SU-DHL-6 (cell line): ENCODE measurements around the gene UBE2Q2.

Experiments used
- H2AFZ ChIP-seq: fragments of 200-600 bp; sonication (generic); 2 replicates; pipeline ENCODE4 v1.6.1; 2014; ENCODE audit warnings: low read depth, mild to moderate bottlenecking, moderate library complexity, mixed read lengths, antibody characterized with exemption, low read length; ENCODE audit not compliant: severe bottlenecking
- H3F3A ChIP-seq: fragments of 200-600 bp; shearing (Covaris generic); 2 replicates; pipeline ENCODE4 v1.6.0; 2016; ENCODE audit warnings: antibody characterized with exemption, mild to moderate bottlenecking; ENCODE audit not compliant: insufficient read depth
- H3K27ac ChIP-seq: fragments of 200-600 bp; sonication (generic); 2 replicates; pipeline ENCODE4 v1.5.1; 2016; ENCODE audit warnings: low read depth, mild to moderate bottlenecking, low read length, moderate library complexity, mixed read lengths
- H3K27me3 ChIP-seq: fragments of 200-600 bp; sonication (generic), shearing (Covaris generic); 2 replicates; pipeline ENCODE4 v1.6.0; 2014; ENCODE audit warnings: mild to moderate bottlenecking, low read length
- H3K36me3 ChIP-seq: fragments of 200-600 bp; sonication (generic); 2 replicates; pipeline ENCODE4 v1.6.1; 2014; ENCODE audit warnings: mild to moderate bottlenecking, low read length, mixed read lengths
- H3K4me2 ChIP-seq: fragments of 300-600, 200-600 bp; shearing (Covaris generic), sonication (generic); 2 replicates; pipeline ENCODE4 v1.6.0; 2014; ENCODE audit warnings: low read length, low read depth, mild to moderate bottlenecking; ENCODE audit not compliant: poor library complexity, severe bottlenecking
- H3K4me3 ChIP-seq: fragments of 200-600 bp; sonication (generic); 2 replicates; pipeline ENCODE4 v1.5.1; 2014; ENCODE audit warnings: antibody characterized with exemption, low read length, mild to moderate bottlenecking, mixed read lengths; ENCODE audit not compliant: insufficient read depth, poor library complexity, severe bottlenecking
- H3K79me2 ChIP-seq: fragments of 200-600 bp; sonication (generic); 2 replicates; pipeline ENCODE4 v1.6.1; 2014; ENCODE audit warnings: mild to moderate bottlenecking, low read length, moderate library complexity; ENCODE audit not compliant: insufficient read depth
- H3K9ac ChIP-seq: fragments of 200-600 bp; sonication (generic); 2 replicates; pipeline ENCODE4 v1.7.0; 2014; ENCODE audit warnings: mild to moderate bottlenecking, low read length
- H3K9me2 ChIP-seq: fragments of 200-600 bp; sonication (generic); replicated peaks from 2 replicates; pipeline ENCODE4 v1.6.1; 2014; ENCODE audit warnings: low read length; ENCODE audit not compliant: insufficient read depth
- H3K9me3 ChIP-seq: fragments of 200-600 bp; sonication (generic); 2 replicates; pipeline ENCODE4 v1.6.1; 2014; ENCODE audit warnings: low read length, mixed read lengths; ENCODE audit not compliant: insufficient read depth
- H4K20me1 ChIP-seq: fragments of 200-600 bp; sonication (generic); 2 replicates; pipeline ENCODE4 v1.6.1; 2014; ENCODE audit warnings: low read depth, mild to moderate bottlenecking, antibody characterized with exemption, low read length, moderate library complexity, mixed read lengths
- CTCF ChIP-seq: fragments of 200-600 bp; sonication (generic); IDR thresholded peaks from one replicate; pipeline ENCODE4 v1.5.1; 2017; ENCODE audit warnings: antibody characterized with exemption, mild to moderate bottlenecking, low read length, moderate library complexity; ENCODE audit not compliant: insufficient read depth, poor library complexity, severe bottlenecking
- EZH2phosphoT487 ChIP-seq: fragments of 200-600 bp; sonication (generic), shearing (Covaris generic); conservative IDR thresholded peaks from 2 replicates; pipeline ENCODE4 v1.6.1; 2018; ENCODE audit warnings: mild to moderate bottlenecking, antibody characterized with exemption, low read length, moderate library complexity, mixed read lengths

UBE2Q2 gene

GRCh38 chr15:75823860-75824613 is 19.2 kb upstream of the UBE2Q2 start:
- Histone ChIP-seq H3K4me3 (no peak overlapping the region), H3K9me2 (no peaks in the 10 kb centered on the region), H3K9ac (no peak overlapping the region), H3K36me3 (no peaks in the 10 kb centered on the region), H2AFZ (no peak overlapping the region), H3K79me2 (no peaks in the 10 kb centered on the region), H4K20me1 (no peaks in the 10 kb centered on the region), H3K9me3 (no peaks in the 10 kb centered on the region), H3K27me3 (no peaks in the 10 kb centered on the region), H3K27ac (no peak overlapping the region), H3K4me2 (no peak overlapping the region), H3F3A (no peaks in the 10 kb centered on the region)
- TF ChIP-seq CTCF = no peak
- TF ChIP-seq EZH2phosphoT487 = no peak

GRCh38 chr15:75827691-75828090 is 15.6 kb upstream of the UBE2Q2 start:
- Histone ChIP-seq H2AFZ (no peak overlapping the region), H3K4me2 (no peak overlapping the region)

GRCh38 chr15:75828429-75828828 is 14.8 kb upstream of the UBE2Q2 start:
- Histone ChIP-seq H3K9ac (no peak overlapping the region), H3K4me3 (no peak overlapping the region), H2AFZ (no peak overlapping the region), H4K20me1 (no peaks in the 10 kb centered on the region), H3K27me3 (no peaks in the 10 kb centered on the region), H3K9me2 (no peaks in the 10 kb centered on the region), H3K36me3 (no peaks in the 10 kb centered on the region), H3K27ac (no peak overlapping the region), H3K79me2 (no peaks in the 10 kb centered on the region), H3K4me2 (no peak overlapping the region), H3K9me3 (no peaks in the 10 kb centered on the region), H3F3A (no peaks in the 10 kb centered on the region)
- TF ChIP-seq EZH2phosphoT487 = no peak
- TF ChIP-seq CTCF = no peak

More at GRCh38 chr15:75827691-75828090, 15.6 kb upstream of the UBE2Q2 start:
- Histone ChIP-seq H3K9me2 (no peaks in the 10 kb centered on the region), H3K79me2 (no peaks in the 10 kb centered on the region), H3K4me3 (no peak overlapping the region), H3F3A (no peaks in the 10 kb centered on the region), H3K27me3 (no peaks in the 10 kb centered on the region), H3K9me3 (no peaks in the 10 kb centered on the region), H3K9ac (no peak overlapping the region), H3K27ac (no peak overlapping the region), H3K36me3 (no peaks in the 10 kb centered on the region), H4K20me1 (no peaks in the 10 kb centered on the region)
- TF ChIP-seq EZH2phosphoT487 (no peak), CTCF (no peak)
